ENCODE results near the gene CREB3L4.

CREB3L4 gene

DNA sequence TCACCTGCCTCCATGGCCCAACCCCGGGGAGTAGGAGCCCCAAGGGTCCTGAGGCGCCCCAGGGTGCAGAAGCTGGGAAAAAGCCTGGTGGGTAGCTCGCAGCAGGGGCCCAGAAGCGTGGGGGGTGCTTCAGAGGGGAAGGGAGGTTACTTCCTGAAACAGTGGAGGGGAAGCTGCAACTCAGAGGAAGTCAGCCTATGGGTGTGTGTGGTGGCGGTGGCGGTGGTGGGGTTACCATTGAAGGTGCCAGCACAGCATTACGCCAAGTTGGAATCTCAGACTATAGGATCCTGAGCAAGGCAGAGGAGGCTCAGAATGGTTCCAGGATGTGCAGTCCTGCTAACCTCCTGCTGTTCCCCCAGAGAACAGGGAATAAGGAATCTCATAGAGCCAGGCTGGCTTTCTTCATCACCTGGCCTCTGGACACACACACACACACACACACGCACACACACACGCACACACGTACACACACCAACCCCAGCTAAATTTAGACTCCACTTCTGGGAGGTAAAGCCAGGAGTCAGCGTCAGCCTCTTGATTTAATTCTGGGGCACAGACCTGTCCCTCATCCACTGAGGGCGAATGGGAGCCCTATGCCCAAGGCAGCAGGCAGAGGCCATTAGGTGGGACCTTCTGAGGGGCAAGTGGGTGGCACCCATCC lies 22.4 kb upstream of the CREB3L4 start:
- H3K4me3 Mint-ChIP-seq, result peak overlapping the region; percentile 95
- H3K27ac Mint-ChIP-seq, result peak overlapping the region; percentile 93
- no peaks in the 10 kb centered on the region for H3K9me3 Mint-ChIP-seq
- H3K36me3 Mint-ChIP-seq, result peaks cover 57% of the 10 kb centered on the region
- no peaks in the 10 kb centered on the region for H3K27me3 Mint-ChIP-seq
- peak; percentile 74 for ATAC-seq
- H3K4me1 Mint-ChIP-seq, result peaks cover 70% of the 10 kb centered on the region

DNA sequence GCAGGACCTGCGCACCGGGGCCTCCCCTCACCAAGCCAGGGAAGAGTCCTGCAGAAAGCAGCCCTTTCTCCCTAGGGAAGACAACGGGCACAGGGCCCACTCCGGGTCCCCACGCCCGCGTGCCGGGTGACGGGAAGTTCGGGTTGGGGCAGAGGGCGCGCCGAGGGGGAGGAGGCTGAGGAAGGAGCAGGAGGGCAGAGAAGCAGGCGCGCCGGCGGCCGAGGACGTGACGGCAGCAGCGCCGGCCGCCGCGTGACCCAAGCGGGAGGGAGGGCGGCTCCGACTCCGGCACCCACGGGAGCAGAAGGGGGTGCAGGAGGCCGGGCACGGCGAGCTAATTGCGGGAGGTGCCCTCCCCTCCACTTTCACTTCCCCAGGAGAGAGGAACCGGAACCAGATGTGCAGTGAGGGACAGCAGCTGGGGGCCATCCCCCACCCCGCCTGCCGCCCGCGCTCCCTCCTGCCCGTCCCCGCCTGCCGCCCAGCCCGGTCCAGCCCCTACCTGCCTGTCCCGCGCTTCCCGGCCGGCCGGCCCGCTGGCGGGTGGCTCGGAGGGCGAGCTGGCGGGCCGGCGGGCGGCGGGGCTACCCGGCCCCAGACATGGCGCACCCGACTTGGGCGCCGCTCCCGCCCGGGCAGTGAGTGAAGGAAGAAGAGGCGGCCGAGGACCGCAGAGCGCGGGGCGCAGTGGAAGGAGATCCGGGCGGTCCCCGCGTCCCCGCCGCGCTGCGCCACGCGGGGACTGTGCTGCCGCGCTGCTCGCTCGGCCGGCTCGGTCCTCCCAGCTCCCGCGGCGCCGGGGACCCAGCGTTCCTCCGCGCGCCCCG lies 21.7 kb upstream of the CREB3L4 start:
- H3K4me1 Mint-ChIP-seq, result peaks cover 72% of the 10 kb centered on the region
- H3K27ac Mint-ChIP-seq, result peak overlapping the region; percentile 93
- peak overlapping the region; percentile 95 for H3K4me3 Mint-ChIP-seq
- H3K27me3 Mint-ChIP-seq, result no peaks in the 10 kb centered on the region
- H3K36me3 Mint-ChIP-seq, result peaks cover 58% of the 10 kb centered on the region
- H3K9me3 Mint-ChIP-seq, result no peaks in the 10 kb centered on the region
- ATAC-seq, result peak; percentile 89

GRCh38 chr1:153946622-153947241 lies 21.0 kb upstream of the CREB3L4 start, which contains the start of gene DENND4B:
TSS of gene DENND4B (minus strand) at chr1:153946718. CDS start at chr1:153944374, 2,344 bp downstream.
- peak within 1 kb of the TSS; percentile 95 for H3K4me3 Mint-ChIP-seq
- H3K36me3 Mint-ChIP-seq, result peaks cover 59% of the 10 kb centered on the region
- peak; percentile 79 for ATAC-seq
- no peaks in the 10 kb centered on the region for H3K9me3 Mint-ChIP-seq
- no peaks in the 10 kb centered on the region for H3K27me3 Mint-ChIP-seq
- peak within 1 kb of the TSS; percentile 93 for H3K27ac Mint-ChIP-seq
- H3K4me1 Mint-ChIP-seq, result peaks cover 75% of the 10 kb centered on the region

DNA sequence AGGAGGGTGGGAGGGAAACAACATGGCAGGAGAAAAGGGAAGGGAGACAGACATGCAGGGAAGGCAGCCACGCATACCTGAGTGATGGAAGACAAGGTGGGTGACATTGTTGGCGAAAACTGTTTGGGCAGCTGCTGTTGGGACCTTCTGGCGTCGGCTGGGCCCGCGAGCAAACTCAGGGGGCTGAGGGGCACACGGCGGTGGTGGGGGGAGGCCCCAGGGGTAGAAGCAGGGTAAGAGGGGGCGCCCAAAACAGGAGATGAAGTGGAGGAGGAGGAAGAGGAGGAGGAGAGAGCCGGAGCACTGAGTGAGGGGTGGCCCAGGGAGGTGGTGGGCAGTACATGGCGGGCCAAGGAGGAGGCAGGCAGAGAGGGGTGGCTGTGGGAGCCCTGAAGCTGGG lies 16.5 kb upstream of the CREB3L4 start:
- Mint-ChIP-seq H3K27ac (peak overlapping the region; percentile 55), H3K36me3 (peaks cover 55% of the 10 kb centered on the region), H3K4me1 (peaks cover 76% of the 10 kb centered on the region)

DNA sequence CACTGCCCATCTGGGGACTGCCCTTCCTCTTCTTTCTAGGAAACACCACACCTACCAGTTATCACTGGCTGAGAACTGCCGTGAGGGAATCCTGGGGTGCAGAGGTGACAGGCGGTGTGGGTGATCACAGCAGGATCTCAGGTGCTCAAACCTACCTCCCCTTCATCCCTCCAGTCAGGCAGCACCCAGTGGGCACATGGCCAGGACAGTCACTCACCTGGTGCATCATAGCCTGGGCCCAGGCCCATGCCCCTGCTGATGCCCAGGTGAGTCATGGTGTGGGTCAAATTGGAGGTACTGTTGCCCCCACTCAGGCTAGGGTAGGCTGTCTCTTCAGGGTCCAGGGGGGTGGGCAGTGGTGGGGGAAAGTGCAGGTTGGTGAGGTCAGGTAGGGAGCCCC lies 15.9 kb upstream of the CREB3L4 start:
- H3K27me3 Mint-ChIP-seq, result no peaks in the 10 kb centered on the region
- H3K4me1 Mint-ChIP-seq, result peaks cover 79% of the 10 kb centered on the region
- no peak for ATAC-seq
- peaks cover 57% of the 10 kb centered on the region for H3K36me3 Mint-ChIP-seq
- H3K4me3 Mint-ChIP-seq, result no peak overlapping the region
- H3K27ac Mint-ChIP-seq, result peak overlapping the region; percentile 55
- no peaks in the 10 kb centered on the region for H3K9me3 Mint-ChIP-seq

More for the DNA sequence above, 16.5 kb upstream of the CREB3L4 start:
- no peak overlapping the region for H3K4me3 Mint-ChIP-seq
- no peaks in the 10 kb centered on the region for H3K9me3 Mint-ChIP-seq
- H3K27me3 Mint-ChIP-seq, result no peaks in the 10 kb centered on the region
- ATAC-seq, result no peak

- H3K27ac Mint-ChIP-seq, result peak overlapping the region; percentile 52
These were observed 13.8 kb upstream of the CREB3L4 start for GRCh38 chr1:153953859-153954365.

GRCh38 chr1:153954826-153955225 lies 12.9 kb upstream of the CREB3L4 start:
- no peaks in the 10 kb centered on the region for H3K27me3 Mint-ChIP-seq
- H3K4me3 Mint-ChIP-seq, result no peak overlapping the region
- H3K27ac Mint-ChIP-seq, result no peak overlapping the region
- no peak for ATAC-seq
- H3K36me3 Mint-ChIP-seq, result peaks cover 66% of the 10 kb centered on the region
- peaks cover 74% of the 10 kb centered on the region for H3K4me1 Mint-ChIP-seq
- no peaks in the 10 kb centered on the region for H3K9me3 Mint-ChIP-seq

More at GRCh38 chr1:153953859-153954365, 13.8 kb upstream of the CREB3L4 start:
- no peaks in the 10 kb centered on the region for H3K27me3 Mint-ChIP-seq
- ATAC-seq, result no peak
- peaks cover 73% of the 10 kb centered on the region for H3K4me1 Mint-ChIP-seq
- peaks cover 63% of the 10 kb centered on the region for H3K36me3 Mint-ChIP-seq
- no peaks in the 10 kb centered on the region for H3K9me3 Mint-ChIP-seq
- peak overlapping the region; percentile 11 for H3K4me3 Mint-ChIP-seq

DNA sequence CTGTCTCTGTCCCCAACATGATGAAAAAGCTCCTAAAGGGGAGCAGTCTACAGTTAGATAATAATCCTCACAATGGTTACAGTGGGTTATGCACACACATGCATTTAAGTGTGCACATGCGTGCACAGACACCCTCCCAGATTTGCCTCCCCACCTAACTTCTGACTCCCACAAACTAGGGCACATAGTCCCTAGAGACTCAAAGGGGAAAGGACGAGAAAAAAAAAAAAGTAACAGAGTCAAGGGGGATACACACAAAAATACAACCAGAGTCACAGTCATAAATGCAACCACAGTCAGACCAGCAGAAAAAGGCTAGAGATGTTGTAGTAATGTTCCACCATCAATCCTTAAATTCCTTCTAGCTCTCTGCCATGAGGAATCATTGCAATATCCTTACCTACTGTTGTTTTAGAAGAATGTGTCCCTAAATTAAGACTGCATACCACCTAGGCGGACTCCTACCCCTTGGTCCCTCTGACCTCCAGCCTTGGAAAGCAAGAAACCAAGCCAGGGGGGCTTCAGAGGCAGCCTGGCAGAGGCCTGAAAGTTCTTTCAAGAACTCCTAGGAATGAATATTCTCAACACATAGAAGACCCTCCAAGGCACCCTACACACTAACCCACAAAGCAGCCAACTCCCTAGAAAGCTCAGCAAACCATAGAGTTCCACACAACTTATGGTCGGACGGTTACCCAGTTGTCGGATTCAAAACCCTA lies 10.5 kb upstream of the CREB3L4 start:
- ATAC-seq, result no peak
- Mint-ChIP-seq H3K9me3 (no peaks in the 10 kb centered on the region), H3K27ac (peak overlapping the region; percentile 94), H3K4me1 (peaks cover 67% of the 10 kb centered on the region), H3K36me3 (peaks cover 51% of the 10 kb centered on the region), H3K4me3 (peak overlapping the region; percentile 90), H3K27me3 (no peaks in the 10 kb centered on the region)

GRCh38 chr1:153957744-153958110 lies 10.0 kb upstream of the CREB3L4 start:
- peak overlapping the region; percentile 90 for H3K4me3 Mint-ChIP-seq
- ATAC-seq, result peak; percentile 56
- H3K27ac Mint-ChIP-seq, result peak overlapping the region; percentile 94
- H3K36me3 Mint-ChIP-seq, result peaks cover 50% of the 10 kb centered on the region
- no peaks in the 10 kb centered on the region for H3K9me3 Mint-ChIP-seq
- H3K27me3 Mint-ChIP-seq, result no peaks in the 10 kb centered on the region
- H3K4me1 Mint-ChIP-seq, result peaks cover 68% of the 10 kb centered on the region

DNA sequence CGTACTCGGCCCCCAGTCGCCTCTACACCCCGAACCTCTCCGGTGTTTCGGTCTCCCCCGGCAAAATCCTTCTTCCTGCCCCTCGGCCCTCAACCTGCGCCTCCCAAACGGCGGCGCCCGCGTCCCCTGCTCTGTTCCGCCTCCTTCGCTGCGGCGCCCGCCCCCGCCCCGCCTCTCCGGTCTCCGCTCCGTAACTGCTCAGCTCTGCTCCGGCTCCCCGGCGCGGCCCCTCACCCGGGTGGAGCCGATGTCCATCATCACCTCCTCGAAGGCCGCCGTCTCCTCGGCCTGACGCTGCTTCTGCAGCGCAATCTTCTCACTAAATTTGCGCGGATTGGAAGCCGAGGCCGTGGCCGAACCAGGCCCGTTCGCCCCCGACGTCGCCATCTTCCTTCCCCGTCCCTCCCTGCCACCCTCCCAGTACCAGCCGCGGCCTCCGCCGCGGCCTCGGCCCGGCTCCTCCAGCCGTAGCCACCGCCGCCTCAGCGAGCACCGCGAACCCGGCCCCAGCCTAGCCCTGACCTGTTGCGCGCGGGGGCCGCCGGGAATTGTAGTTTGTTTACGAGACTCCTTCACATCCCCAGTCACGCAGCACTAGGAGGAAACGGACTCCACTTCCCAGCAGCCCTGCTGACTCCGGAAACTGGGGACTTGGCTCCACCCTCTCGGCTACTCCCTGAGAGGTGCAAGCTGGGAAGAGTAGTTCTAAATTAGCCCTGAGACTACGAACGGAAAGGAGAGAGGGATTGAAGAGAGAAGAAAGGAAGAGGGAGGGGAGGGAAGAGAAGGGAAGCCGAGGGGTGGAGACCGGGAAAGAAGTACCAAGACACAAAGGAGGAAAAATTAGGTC lies 9.4 kb upstream of the CREB3L4 start, which contains the start of gene CRTC2:
TSS of gene CRTC2 (minus strand) at position 502 of the 850 bp plus-strand sequence. CDS start at position 387, 115 bp downstream.
- Mint-ChIP-seq H3K27ac (peak within 1 kb of the TSS; percentile 94), H3K9me3 (no peaks in the 10 kb centered on the region), H3K4me1 (peaks cover 68% of the 10 kb centered on the region), H3K27me3 (no peaks in the 10 kb centered on the region), H3K36me3 (peaks cover 46% of the 10 kb centered on the region), H3K4me3 (peak within 1 kb of the TSS; percentile 90)
- peak; percentile 94 for ATAC-seq

- H3K9me3 Mint-ChIP-seq, result no peaks in the 10 kb centered on the region
- no peak for ATAC-seq
- peak overlapping the region; percentile 94 for H3K27ac Mint-ChIP-seq
- H3K36me3 Mint-ChIP-seq, result peaks cover 43% of the 10 kb centered on the region
- no peaks in the 10 kb centered on the region for H3K27me3 Mint-ChIP-seq
- H3K4me3 Mint-ChIP-seq, result peak overlapping the region; percentile 90
- peaks cover 65% of the 10 kb centered on the region for H3K4me1 Mint-ChIP-seq
These were observed 8.8 kb upstream of the CREB3L4 start for GRCh38 chr1:153958961-153959260.

- H3K4me1 Mint-ChIP-seq, result peaks cover 65% of the 10 kb centered on the region
- no peaks in the 10 kb centered on the region for H3K9me3 Mint-ChIP-seq
- H3K4me3 Mint-ChIP-seq, result peak overlapping the region; percentile 10
- peak overlapping the region; percentile 94 for H3K27ac Mint-ChIP-seq
- no peak for ATAC-seq
- peaks cover 38% of the 10 kb centered on the region for H3K36me3 Mint-ChIP-seq
- H3K27me3 Mint-ChIP-seq, result no peaks in the 10 kb centered on the region
These were observed 8.2 kb upstream of the CREB3L4 start for GRCh38 chr1:153959454-153959853.

GRCh38 chr1:153960206-153960605 lies 7.5 kb upstream of the CREB3L4 start:
- Mint-ChIP-seq H3K27me3 (no peaks in the 10 kb centered on the region), H3K4me1 (peaks cover 64% of the 10 kb centered on the region), H3K27ac (peak overlapping the region; percentile 94), H3K36me3 (peaks cover 35% of the 10 kb centered on the region), H3K9me3 (no peaks in the 10 kb centered on the region), H3K4me3 (no peak overlapping the region)
- ATAC-seq, result no peak

- Mint-ChIP-seq H3K4me3 (peak overlapping the region; percentile 87), H3K27me3 (no peaks in the 10 kb centered on the region), H3K36me3 (peaks cover 35% of the 10 kb centered on the region), H3K27ac (peak overlapping the region; percentile 85), H3K9me3 (no peaks in the 10 kb centered on the region), H3K4me1 (peaks cover 65% of the 10 kb centered on the region)
- ATAC-seq, result no peak
These were observed 6.3 kb upstream of the CREB3L4 start for GRCh38 chr1:153961421-153961820.

Measured in stimulated activated memory B cell treated with anti-CD40 and anti-IgM and Interleukin-4, amounts not matched to agents 10 μg/mL and 1 μg/mL and 100 μg/mL, for 72 hours (primary cell).